GM12872 (cell line): Measurements from ENCODE around the gene SH3RF3.

Source experiments
- TF ChIP-seq, protein P1 (sequence below): IDR thresholded peaks from 3 replicates; pipeline ENCODE4 v1.5.1; 2011; ENCODE audit warnings: low read depth, mild to moderate bottlenecking, low read length, moderate library complexity; ENCODE audit not compliant: insufficient read depth

Gene SH3RF3

DNA sequence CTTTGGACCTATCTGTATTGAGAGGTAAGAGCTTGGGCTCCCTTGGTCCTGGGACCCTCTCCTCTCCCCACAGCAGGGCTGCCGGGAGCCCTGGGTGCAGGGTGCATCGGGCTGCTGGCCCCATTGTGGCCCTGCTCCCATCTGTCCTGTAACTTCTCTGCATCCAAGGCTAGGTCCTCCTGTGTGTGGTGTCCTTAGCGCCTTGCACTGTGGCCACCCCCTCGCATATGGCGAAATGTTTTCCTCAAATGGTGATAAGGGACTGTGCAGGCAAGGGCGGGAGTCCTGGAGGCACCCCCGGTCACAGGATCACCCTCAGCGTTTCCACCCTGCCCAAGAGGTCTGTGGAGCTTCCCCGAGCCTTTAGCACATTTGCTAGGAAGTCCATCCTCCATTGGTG lies 208.2 kb downstream of the SH3RF3 start:
- TF ChIP-seq, protein P1, sequence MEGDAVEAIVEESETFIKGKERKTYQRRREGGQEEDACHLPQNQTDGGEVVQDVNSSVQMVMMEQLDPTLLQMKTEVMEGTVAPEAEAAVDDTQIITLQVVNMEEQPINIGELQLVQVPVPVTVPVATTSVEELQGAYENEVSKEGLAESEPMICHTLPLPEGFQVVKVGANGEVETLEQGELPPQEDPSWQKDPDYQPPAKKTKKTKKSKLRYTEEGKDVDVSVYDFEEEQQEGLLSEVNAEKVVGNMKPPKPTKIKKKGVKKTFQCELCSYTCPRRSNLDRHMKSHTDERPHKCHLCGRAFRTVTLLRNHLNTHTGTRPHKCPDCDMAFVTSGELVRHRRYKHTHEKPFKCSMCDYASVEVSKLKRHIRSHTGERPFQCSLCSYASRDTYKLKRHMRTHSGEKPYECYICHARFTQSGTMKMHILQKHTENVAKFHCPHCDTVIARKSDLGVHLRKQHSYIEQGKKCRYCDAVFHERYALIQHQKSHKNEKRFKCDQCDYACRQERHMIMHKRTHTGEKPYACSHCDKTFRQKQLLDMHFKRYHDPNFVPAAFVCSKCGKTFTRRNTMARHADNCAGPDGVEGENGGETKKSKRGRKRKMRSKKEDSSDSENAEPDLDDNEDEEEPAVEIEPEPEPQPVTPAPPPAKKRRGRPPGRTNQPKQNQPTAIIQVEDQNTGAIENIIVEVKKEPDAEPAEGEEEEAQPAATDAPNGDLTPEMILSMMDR: no peak

DNA sequence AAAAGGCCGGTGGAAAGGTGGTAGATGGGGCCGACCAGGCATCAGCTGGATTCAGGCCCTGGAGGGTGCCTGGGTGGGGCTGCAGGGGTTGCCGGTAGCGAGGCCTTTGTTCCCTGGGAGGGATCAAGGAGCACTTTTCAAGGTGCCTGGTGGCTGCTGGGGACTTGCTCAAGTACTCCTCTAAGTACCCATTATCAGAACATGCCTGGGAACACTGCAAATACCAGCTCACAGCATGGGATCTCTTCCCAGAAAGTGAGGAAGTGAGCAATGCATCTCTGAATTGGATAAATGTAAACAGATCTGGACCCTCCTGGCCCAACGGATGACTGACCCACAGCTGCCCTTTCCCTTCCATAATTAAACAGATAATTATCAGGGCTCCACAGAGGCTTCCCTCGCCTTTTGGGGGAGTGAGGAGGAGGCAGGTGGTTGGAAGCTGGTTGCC lies 210.5 kb downstream of the SH3RF3 start:
- TF ChIP-seq, protein P1: no peak

DNA sequence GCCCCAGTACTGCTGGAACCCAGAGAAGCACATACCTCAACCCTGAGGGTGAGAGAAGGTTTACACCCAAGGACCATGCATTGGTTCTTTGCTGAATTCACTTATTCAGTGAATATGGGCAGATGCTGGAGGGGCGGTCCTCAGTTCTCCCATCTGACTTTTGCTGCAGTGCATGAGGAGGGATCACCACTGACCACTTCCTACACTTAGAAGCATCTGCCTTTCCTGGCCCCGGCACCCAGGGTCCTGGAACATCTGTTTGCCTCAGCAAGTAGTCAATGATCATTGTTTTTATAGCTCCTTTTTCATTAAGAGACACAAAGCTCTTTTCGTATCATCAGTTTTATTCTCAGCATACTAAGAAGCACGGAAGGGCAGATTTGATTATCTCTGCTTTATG lies 211.4 kb downstream of the SH3RF3 start:
- TF ChIP-seq, protein P1: no peak

DNA sequence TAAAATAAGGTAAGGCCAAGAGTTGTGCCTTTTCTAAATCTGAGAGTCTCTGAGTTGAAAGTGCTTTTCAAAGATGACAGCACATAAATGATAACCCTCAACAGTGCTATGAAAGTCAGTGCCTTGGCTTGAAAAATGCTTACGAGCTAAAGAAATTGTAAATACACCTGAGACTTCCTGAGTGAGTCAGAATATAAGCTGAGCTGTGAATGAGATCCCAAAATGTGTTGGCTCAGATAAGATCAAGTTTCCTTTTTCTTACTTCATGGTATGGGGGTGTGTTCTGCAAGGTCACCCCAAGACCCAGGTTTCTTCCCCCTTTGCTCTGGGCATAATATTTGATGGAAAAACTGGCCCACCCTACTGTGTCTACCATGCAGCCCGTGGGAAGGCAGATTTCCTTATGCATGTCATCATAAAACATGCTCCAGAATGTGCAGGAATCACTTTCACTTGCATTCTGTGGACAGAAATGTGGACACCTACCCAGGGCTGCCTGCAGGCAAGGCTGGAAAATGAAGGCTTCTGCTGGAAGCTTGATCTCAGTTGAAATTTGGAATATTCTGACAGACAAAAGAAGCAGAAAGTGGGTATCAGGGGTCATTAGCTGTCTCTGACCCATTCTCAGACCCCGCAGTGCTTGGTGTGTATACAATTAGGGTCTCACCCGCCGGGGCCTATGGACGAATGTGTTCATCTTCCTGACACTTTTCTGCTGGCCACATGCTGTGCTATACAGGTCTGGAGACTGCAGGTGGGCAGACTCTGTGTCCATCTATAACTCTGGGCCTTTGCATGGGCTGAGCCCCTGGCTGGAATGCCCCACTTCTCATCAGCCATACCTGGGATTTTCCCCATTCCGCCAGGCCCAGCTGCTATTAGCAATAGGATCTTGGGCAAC lies 212.6 kb downstream of the SH3RF3 start:
- TF ChIP-seq, protein P1: no peak

DNA sequence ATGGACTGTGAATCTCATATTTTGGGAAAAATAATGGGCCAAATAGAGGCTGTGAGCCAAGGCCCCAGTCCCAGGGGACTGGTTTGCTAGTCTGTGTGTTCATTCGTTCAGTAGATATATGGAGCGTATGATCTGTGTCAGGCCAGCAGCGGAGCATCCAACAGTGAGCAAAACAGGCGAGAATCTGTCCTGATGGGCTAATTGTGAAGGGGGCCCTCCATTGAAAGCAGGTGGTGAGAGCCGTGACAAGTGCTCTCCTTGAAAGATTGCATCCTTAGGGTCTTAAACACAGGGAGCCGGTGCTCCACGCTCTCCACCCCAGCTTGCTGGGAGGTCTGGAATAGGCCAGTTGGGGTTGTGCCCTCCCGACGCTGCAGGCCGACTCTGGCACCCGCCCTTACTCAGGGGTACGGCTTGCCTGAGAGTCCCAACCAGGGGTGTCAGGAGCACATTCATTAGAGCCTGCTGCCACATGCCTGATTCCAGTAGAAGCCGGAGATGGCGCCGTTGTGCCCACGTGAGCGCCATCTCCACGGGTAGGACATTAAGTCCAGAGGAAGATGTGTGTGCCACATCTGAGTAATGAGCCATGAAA lies 213.3 kb downstream of the SH3RF3 start:
- TF ChIP-seq, protein P1: no peak

DNA sequence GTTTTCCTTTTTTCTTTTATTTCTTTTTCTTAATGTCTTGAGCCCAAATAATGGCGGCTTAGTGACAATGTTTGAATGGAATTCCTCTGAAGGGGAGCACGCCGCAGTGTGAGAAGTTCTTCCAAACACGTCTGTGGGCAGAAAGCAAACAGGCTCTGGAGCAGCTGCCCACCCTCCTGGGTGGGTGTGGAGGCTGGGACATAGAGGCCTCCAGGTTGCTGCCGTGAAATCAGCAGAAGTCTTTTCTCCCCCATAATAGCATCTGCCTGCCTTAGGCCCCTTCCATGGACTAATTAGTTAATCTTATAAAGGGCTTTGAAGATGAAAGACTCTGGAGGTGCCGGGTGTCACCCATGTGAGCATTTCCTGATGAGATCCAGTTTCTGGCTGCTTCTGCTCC lies 213.9 kb downstream of the SH3RF3 start:
- TF ChIP-seq, protein P1: no peak

DNA sequence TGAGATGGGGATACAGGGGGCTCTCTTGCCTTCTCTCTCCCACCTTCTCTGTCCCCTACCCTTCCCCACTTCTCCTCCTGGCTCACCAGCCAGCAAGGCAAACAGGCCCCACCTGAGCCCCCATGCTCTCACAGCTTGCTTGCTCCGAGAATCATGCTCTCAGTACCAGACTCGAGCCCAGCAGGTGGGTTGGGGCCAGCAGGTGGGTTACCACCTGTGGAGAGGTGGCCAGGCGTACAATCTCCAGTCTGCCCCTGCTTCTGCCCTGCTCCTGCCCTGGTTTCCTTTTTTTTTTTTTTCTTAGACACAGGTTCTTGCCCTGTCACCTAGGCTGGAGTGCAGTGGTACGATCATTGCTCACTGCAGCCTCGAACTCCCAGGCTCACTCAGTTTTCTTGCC lies 214.5 kb downstream of the SH3RF3 start:
- TF ChIP-seq, protein P1: no peak
